ENCODE measurements around the gene CBLN3.

DNA sequence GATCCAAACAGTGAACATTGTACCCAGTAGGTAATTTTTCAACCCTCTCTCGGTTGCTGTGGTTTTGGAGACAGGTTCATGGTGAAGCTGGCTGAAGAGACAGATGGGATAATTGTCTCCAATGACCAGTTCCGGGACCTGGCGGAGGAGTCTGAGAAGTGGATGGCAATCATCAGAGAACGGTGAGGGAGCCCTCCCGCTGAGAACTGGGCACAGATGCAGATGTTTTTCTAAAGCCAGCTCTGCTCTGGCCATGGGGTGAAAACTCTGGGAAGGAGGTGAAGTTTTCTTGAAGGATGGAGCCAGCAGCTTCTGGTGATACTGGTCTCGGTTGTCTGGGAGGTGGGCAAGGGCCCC is 6.5 kb upstream of the CBLN3 start:
- TF ChIP-seq POLR2A (IDR thresholded peaks at IDR 0.05; ENCODE audit: low read length): no peak
- TF ChIP-seq GATA1 (IDR thresholded peaks at IDR 0.05; ENCODE audit: low read depth, low read length): no peak

All from erythroblast (primary cell).